ENCODE results near the gene AKAP11.

The AKAP11 gene

DNA sequence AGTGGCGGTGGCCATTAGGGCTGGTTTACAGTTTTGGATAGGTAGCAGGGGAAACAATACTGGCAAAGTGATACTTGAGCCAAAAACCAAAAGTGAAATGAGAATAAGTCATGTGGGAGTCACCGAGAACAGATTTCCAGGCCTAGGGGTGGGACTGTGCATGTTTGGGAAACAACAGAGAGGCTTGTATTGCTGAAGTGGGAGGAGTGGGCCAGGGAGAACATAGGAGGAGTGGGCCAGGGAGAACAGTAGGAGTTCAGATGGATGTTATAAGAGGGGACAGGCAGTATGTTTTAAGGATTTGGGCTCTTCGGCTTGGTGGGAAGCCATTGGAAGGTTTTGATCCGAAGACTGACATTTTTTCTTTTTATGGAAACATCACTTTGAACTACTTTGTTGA is 35.5 kb downstream of the AKAP11 start:
- TF ChIP-seq, protein P1, sequence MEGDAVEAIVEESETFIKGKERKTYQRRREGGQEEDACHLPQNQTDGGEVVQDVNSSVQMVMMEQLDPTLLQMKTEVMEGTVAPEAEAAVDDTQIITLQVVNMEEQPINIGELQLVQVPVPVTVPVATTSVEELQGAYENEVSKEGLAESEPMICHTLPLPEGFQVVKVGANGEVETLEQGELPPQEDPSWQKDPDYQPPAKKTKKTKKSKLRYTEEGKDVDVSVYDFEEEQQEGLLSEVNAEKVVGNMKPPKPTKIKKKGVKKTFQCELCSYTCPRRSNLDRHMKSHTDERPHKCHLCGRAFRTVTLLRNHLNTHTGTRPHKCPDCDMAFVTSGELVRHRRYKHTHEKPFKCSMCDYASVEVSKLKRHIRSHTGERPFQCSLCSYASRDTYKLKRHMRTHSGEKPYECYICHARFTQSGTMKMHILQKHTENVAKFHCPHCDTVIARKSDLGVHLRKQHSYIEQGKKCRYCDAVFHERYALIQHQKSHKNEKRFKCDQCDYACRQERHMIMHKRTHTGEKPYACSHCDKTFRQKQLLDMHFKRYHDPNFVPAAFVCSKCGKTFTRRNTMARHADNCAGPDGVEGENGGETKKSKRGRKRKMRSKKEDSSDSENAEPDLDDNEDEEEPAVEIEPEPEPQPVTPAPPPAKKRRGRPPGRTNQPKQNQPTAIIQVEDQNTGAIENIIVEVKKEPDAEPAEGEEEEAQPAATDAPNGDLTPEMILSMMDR (IDR thresholded peaks at IDR 0.05; ENCODE audit: control insufficient read depth, insufficient read depth, low read depth, low read length, missing control alignments), result no peak
- no peak for DNase-seq (ENCODE audit: low read depth)
- no peak overlapping the region for H3K4me3 ChIP-seq (ENCODE audit: control insufficient read depth, low read depth, low read length)

DNA sequence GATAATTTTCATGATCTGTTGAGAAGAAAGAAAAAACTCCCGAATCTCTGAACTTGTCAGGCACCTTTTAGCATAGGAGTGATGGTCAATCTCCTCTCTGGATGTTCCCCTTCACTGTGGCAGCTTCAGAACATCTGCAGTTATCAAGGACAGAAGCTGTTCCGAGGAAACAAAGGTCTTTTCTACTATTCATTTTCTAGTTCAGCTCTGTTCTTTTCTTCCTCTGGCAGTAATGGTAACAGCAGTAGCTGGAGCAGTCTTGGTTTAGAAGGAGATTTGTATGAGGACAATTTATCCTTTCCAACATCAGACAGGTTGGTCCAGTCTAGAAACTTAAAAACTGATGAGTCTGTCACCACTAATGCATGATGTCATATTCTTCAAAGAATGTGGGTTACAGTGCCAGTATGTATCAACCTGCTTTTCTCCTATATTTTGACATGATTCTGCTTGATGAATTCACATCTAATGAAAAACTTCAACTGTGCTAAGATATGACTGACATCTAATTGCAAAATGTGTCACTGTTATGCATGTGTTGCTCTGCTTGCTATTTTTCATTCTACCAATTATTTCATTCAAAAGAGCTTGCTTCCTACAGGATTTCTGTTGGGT is 41.0 kb downstream of the AKAP11 start:
- DNase-seq (ENCODE audit: low read depth), result no peak
- TF ChIP-seq, protein P1 (IDR thresholded peaks at IDR 0.05; ENCODE audit: control insufficient read depth, insufficient read depth, low read depth, low read length, missing control alignments), result no peak
- H3K4me3 ChIP-seq (ENCODE audit: control insufficient read depth, low read depth, low read length), result no peak overlapping the region

DNA sequence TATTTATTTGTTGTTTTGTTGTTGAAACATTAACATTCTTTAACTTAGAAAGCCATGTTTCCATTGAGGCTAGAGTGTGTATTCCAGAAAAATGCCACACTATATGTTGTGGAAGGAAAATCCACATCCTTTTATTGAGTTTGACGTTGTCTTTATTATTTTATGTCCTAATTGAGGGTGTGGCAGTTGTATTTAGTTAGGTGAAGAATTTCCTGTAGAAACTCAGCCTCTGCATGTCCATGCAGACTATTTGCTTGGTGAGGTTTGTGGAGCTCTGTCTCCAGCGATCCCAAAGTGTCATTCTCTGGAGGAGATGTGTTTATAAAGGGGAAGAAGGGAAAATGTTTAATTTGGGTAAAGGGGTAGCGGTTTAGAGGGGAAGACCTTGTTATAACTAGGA is 46.6 kb downstream of the AKAP11 start:
- DNase-seq (ENCODE audit: low read depth), result no peak
- TF ChIP-seq, protein P1 (IDR thresholded peaks at IDR 0.05; ENCODE audit: control insufficient read depth, insufficient read depth, low read depth, low read length, missing control alignments), result no peak
- no peak overlapping the region for H3K4me3 ChIP-seq (ENCODE audit: control insufficient read depth, low read depth, low read length)

DNA sequence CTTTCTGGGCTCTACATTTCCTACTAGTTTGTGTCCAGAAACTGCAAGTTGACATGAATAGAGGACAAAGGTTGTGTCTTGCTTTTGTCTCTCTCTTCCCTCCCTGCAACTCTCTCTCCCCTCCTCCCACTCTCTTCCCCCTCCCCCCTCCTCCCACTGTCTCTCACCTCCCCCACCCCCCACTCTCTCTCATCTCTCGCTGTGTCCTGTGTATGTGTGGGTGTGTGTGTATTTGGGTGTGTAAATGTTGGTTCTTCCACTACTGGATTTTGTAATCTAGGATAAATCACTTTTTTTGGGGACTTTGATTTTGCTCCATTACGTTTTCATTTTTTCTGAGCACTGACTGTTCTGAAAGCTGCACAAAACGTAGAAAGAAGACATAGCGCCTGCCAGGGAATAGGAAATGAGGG is 48.4 kb downstream of the AKAP11 start:
- TF ChIP-seq, protein P1 (IDR thresholded peaks at IDR 0.05; ENCODE audit: control insufficient read depth, insufficient read depth, low read depth, low read length, missing control alignments), result no peak
- no peak overlapping the region for H3K4me3 ChIP-seq (ENCODE audit: control insufficient read depth, low read depth, low read length)
- no peak for DNase-seq (ENCODE audit: low read depth)

DNA sequence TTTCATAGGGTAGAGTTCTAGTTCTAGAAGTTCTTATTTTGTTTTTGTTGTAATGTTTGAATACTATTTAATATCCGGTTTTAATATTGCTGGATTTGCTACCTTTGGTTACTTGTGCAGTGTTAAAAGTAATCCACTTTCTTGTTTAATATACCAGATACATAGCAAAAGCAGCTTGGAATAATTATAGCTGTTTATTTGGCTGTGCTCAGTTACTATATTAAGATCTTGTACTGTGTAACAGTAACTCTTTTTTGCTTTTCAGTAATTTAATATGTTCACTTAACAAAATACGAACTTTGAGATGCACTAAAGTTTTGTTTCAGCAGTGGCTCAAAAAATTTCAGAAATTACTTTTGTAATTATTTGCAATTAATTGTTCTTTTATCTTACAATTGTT is 50.9 kb downstream of the AKAP11 start:
- no peak for DNase-seq (ENCODE audit: low read depth)
- TF ChIP-seq, protein P1 (IDR thresholded peaks at IDR 0.05; ENCODE audit: control insufficient read depth, insufficient read depth, low read depth, low read length, missing control alignments), result no peak
- H3K4me3 ChIP-seq (ENCODE audit: control insufficient read depth, low read depth, low read length), result no peak overlapping the region

DNA sequence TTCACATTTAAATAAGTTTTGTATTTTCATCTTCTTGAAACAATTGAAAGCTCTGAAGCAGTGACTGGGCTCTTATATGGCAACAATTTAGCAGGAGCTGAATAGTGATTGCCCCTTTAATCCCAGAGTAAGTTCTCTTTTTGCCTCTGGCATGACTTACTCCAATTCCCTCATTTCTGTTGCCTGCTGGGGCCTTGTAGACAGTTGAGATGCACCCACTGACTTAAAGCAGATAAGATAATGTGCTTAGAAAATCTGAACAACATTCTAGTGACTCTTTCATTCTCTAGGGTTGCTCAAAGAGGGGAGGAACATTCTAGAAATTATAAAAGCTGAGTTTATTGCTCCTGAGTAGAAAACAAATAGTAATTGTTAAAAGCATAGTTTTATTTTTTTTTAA is 52.8 kb downstream of the AKAP11 start:
- DNase-seq (ENCODE audit: low read depth), result no peak
- H3K4me3 ChIP-seq (ENCODE audit: control insufficient read depth, low read depth, low read length), result no peak overlapping the region
- TF ChIP-seq, protein P1 (IDR thresholded peaks at IDR 0.05; ENCODE audit: control insufficient read depth, insufficient read depth, low read depth, low read length, missing control alignments), result no peak

DNA sequence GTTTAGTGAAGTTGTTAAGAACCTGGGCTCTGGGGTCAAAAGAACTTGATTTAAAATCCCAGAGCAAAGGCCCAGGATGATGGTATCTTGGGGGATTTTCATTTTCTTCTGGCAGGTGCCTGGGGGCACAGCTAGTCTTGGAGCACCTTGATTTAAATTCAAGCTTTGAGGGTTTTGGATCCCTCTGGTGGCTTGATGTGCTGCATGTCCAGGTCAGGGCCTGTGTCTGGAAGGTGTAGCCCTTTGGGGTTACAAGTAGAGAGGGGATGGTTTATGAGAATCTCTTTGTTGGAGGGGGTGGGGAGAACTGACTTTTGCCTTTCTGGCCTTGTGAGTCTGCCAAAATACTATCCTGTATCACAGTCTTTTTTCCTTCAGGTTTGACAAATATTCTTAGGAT is 55.8 kb downstream of the AKAP11 start:
- TF ChIP-seq, protein P1 (IDR thresholded peaks at IDR 0.05; ENCODE audit: control insufficient read depth, insufficient read depth, low read depth, low read length, missing control alignments), result no peak
- no peak overlapping the region for H3K4me3 ChIP-seq (ENCODE audit: control insufficient read depth, low read depth, low read length)
- no peak for DNase-seq (ENCODE audit: low read depth)

Data from AG09309 (cell line).